ENCODE results near the gene CIDEB. TPM values are rescaled to one million over a fixed set of nuclear protein-coding genes. Genes with fewer than 3 reads are reported as not detected.

CIDEB gene
- total and polyA plus RNA-seq, 10 of the 15 experiments (the other 5 are each of a cell fraction or from before 2014, with no cell fraction given) = 0.34 to 6.3 (median 3.2) TPM

DNA sequence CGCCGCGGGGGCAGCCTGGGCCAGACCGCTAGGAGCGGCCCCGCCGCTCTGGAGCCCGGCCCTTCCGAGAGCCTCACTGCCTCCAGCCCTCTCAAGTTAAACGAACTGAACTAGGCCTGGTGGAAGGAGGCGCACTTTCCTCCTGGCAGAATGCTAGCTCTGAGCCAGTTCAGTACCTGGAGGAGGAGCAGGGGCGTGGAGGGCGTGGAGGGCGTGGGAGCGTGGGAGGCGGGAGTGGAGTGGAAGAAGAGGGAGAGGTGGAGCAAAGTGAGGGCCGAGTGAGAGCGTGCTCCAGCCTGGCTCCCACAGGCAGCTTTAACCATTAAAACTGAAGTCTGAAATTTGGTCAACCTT, 8.8 kb upstream of the CIDEB start (continued):
- TF ChIP-seq, protein P1, sequence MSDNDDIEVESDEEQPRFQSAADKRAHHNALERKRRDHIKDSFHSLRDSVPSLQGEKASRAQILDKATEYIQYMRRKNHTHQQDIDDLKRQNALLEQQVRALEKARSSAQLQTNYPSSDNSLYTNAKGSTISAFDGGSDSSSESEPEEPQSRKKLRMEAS (IDR thresholded peaks at IDR 0.05; ENCODE audit: low read depth, low read length) = no peak
- TF ChIP-seq JUNB (IDR thresholded peaks at IDR 0.05) (no peak), MYB (IDR thresholded peaks at IDR 0.05; ENCODE audit: borderline replicate concordance, low read depth, low read length) (no peak)
- TF ChIP-seq, protein P2, sequence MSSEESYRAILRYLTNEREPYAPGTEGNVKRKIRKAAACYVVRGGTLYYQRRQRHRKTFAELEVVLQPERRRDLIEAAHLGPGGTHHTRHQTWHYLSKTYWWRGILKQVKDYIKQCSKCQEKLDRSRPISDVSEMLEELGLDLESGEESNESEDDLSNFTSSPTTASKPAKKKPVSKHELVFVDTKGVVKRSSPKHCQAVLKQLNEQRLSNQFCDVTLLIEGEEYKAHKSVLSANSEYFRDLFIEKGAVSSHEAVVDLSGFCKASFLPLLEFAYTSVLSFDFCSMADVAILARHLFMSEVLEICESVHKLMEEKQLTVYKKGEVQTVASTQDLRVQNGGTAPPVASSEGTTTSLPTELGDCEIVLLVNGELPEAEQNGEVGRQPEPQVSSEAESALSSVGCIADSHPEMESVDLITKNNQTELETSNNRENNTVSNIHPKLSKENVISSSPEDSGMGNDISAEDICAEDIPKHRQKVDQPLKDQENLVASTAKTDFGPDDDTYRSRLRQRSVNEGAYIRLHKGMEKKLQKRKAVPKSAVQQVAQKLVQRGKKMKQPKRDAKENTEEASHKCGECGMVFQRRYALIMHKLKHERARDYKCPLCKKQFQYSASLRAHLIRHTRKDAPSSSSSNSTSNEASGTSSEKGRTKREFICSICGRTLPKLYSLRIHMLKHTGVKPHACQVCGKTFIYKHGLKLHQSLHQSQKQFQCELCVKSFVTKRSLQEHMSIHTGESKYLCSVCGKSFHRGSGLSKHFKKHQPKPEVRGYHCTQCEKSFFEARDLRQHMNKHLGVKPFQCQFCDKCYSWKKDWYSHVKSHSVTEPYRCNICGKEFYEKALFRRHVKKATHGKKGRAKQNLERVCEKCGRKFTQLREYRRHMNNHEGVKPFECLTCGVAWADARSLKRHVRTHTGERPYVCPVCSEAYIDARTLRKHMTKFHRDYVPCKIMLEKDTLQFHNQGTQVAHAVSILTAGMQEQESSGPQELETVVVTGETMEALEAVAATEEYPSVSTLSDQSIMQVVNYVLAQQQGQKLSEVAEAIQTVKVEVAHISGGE (CRISPR knock-in tag; IDR thresholded peaks at IDR 0.05) = no peak

DNA sequence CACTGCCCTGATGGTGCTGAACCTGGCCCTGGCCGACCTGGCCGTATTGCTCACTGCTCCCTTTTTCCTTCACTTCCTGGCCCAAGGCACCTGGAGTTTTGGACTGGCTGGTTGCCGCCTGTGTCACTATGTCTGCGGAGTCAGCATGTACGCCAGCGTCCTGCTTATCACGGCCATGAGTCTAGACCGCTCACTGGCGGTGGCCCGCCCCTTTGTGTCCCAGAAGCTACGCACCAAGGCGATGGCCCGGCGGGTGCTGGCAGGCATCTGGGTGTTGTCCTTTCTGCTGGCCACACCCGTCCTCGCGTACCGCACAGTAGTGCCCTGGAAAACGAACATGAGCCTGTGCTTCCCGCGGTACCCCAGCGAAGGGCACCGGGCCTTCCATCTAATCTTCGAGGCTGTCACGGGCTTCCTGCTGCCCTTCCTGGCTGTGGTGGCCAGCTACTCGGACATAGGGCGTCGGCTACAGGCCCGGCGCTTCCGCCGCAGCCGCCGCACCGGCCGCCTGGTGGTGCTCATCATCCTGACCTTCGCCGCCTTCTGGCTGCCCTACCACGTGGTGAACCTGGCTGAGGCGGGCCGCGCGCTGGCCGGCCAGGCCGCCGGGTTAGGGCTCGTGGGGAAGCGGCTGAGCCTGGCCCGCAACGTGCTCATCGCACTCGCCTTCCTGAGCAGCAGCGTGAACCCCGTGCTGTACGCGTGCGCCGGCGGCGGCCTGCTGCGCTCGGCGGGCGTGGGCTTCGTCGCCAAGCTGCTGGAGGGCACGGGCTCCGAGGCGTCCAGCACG, 8.2 kb upstream of the CIDEB start:
- H3K9me3 ChIP-seq (replicated peaks; ENCODE audit: control insufficient read depth, insufficient read depth, low read length) = no peaks in the 10 kb centered on the region
- FAIRE-seq = no peak
- no peak overlapping the region for H3K4me3 ChIP-seq
- 97% methylated on average over 68 of the region's 70 CpGs for WGBS (ENCODE audit: insufficient coverage, insufficient replicate concordance, low lambda C conversion rate, missing lambda C conversion rate)
- no peak overlapping the region for H3K4me2 ChIP-seq (ENCODE audit: control insufficient read depth, insufficient read depth)
- no peak overlapping the region for H3K9ac ChIP-seq (ENCODE audit: control insufficient read depth, insufficient read depth, low read length)
- CTCF ChIA-PET = interaction anchor here (0.9 kb wide), 1 partner anchor 126 kb away, joined by 3 read pairs; no protein-coding TSS in a partner anchor
- SMC1A ChIA-PET (ENCODE audit: uncharacterized antibody, unreplicated experiment) = no interaction called here
- no peaks in the 10 kb centered on the region for H3K27me3 ChIP-seq (replicated peaks in 1 of 2; ENCODE audit: control insufficient read depth in 2 of 2, insufficient read depth in 2 of 2, low read length in 1 of 2)
- no peak overlapping the region for H2AFZ ChIP-seq (ENCODE audit: control insufficient read depth, low read depth, low read length)
- in situ Hi-C loops (cut with MboI) (no loop called here), intact Hi-C loops (cut with micrococcal nuclease; ENCODE audit: unreplicated experiment) (no loop called here)
- no peak for DNase-seq (ENCODE audit: low read depth, low spot score)
- no peaks in the 10 kb centered on the region for H3K36me3 ChIP-seq (ENCODE audit: control insufficient read depth in 2 of 2, insufficient read depth in 2 of 2, low read length in 1 of 2)
- POLR2A ChIA-PET = no interaction called here
- no peak for TF ChIP-seq PML (IDR thresholded peaks at IDR 0.05; ENCODE audit: low read length)
- TF ChIP-seq POLR2A (IDR thresholded peaks at IDR 0.05; ENCODE audit: low read depth, low read length) = 0 out of 2 replicates have a peak, but pooled peaks have one; percentile 9
- no TSS peak for BruUV-seq (replicated peaks)
- peaks cover 19% of the 10 kb centered on the region for H3K4me1 ChIP-seq (ENCODE audit: control insufficient read depth, insufficient read depth, low read length)
- RAD21 ChIA-PET (ENCODE audit: unreplicated experiment) = no interaction called here
- no peak overlapping the region for H3K27ac ChIP-seq (ENCODE audit: control insufficient read depth, insufficient read depth)
- H4K20me1 ChIP-seq (ENCODE audit: control insufficient read depth, insufficient read depth) = no peaks in the 10 kb centered on the region; the same call in 1 of the 2 replicates
- no peak for ATAC-seq
- no peaks in the 10 kb centered on the region for H3K79me2 ChIP-seq (ENCODE audit: control insufficient read depth, insufficient read depth, low read length)
